IPS-NIHi11 (cell line): Measurements from ENCODE around the gene PARD3.
"Not testable (repeated sequence)": the region's sequence is repeated elsewhere in the genome, so short reads cannot be mapped to it uniquely, and the experiment has no call there.

Experiments
- DNase-seq: peaks from one replicate; pipeline ENCODE4 v3.0.0; 2012; ENCODE audit warnings: mixed read lengths, low spot score

Gene PARD3

GRCh38 chr10:34766811-34767494, 48.1 kb downstream of the PARD3 start:
- DNase-seq = no peak

GRCh38 chr10:34766266-34766600, 48.9 kb downstream of the PARD3 start:
- no peak for DNase-seq

GRCh38 chr10:34764472-34764946, 50.6 kb downstream of the PARD3 start:
- no peak for DNase-seq

- DNase-seq = no peak
These were observed 52.3 kb downstream of the PARD3 start for GRCh38 chr10:34762603-34763299.

GRCh38 chr10:34762156-34762555, 52.9 kb downstream of the PARD3 start:
- no peak for DNase-seq

- no peak for DNase-seq
These were observed 53.6 kb downstream of the PARD3 start for GRCh38 chr10:34761453-34761852.

- DNase-seq = no peak
These were observed 54.5 kb downstream of the PARD3 start for GRCh38 chr10:34760606-34761005.

- DNase-seq = no peak
These were observed 55.3 kb downstream of the PARD3 start for GRCh38 chr10:34759837-34760215.

- DNase-seq = no peak
These were observed 55.8 kb downstream of the PARD3 start for GRCh38 chr10:34759161-34759836.

GRCh38 chr10:34758447-34758996, 56.6 kb downstream of the PARD3 start:
- DNase-seq = no peak

- no peak for DNase-seq
These were observed 57.2 kb downstream of the PARD3 start for GRCh38 chr10:34757933-34758332.

GRCh38 chr10:34757181-34757580, 57.9 kb downstream of the PARD3 start:
- not testable (repeated sequence) for DNase-seq

- DNase-seq = no peak
These were observed 58.5 kb downstream of the PARD3 start for GRCh38 chr10:34756584-34756983.

GRCh38 chr10:34753014-34753757, 61.9 kb downstream of the PARD3 start:
- DNase-seq = no peak

- no peak for DNase-seq
These were observed 63.8 kb downstream of the PARD3 start for GRCh38 chr10:34751272-34751671.

GRCh38 chr10:34750795-34751194, 64.3 kb downstream of the PARD3 start:
- DNase-seq = not testable (repeated sequence)

- DNase-seq = no peak
These were observed 66.3 kb downstream of the PARD3 start for GRCh38 chr10:34748767-34749166.

GRCh38 chr10:34748357-34748756, 66.7 kb downstream of the PARD3 start:
- no peak for DNase-seq

GRCh38 chr10:34746094-34746493, 69.0 kb downstream of the PARD3 start:
- no peak for DNase-seq

- no peak for DNase-seq
These were observed 69.9 kb downstream of the PARD3 start for GRCh38 chr10:34745244-34745643.

- DNase-seq = no peak
These were observed 70.5 kb downstream of the PARD3 start for GRCh38 chr10:34744590-34744989.

GRCh38 chr10:34743814-34744213, 71.3 kb downstream of the PARD3 start:
- DNase-seq = no peak
